GM21423 (cell line): Measurements from ENCODE around the gene EXOSC7.

Source experiments
- ATAC-seq: cut with Tn5 transposase; IDR thresholded peaks from one replicate; pipeline ENCODE4 v1.9.1; 2021; ENCODE audit warnings: mild to moderate bottlenecking, moderate library complexity; ENCODE audit not compliant: unreplicated experiment

The EXOSC7 gene

GRCh38 chr3:44992555-44993470 lies 16.8 kb downstream of the EXOSC7 start:
- ATAC-seq, result no peak

- no peak for ATAC-seq
Measured at GRCh38 chr3:44993471-44994205, 17.6 kb downstream of the EXOSC7 start.

- no peak for ATAC-seq
Measured at GRCh38 chr3:44995142-44995770, 19.2 kb downstream of the EXOSC7 start.

GRCh38 chr3:44996556-44996969 lies 20.5 kb downstream of the EXOSC7 start:
- no peak for ATAC-seq

DNA sequence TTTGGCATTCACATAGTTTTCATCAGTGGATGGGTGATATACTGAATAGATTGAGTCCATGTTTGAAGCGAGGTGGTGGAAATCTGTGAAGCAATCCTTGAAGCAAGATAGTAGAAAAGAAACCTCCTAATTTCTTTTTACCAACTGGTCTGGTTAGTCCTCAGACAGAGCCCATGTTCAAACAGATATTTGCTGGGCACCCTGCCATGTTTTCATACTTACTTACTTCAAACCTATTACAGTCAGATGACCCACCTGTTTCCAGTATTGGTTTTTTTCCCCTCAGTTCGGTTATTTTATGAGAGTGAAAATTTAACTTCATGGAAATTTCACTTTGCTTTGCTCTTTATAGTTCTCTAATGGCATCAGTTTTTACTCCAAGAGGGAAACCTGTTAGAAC lies 23.7 kb downstream of the EXOSC7 start:
- no peak for ATAC-seq

DNA sequence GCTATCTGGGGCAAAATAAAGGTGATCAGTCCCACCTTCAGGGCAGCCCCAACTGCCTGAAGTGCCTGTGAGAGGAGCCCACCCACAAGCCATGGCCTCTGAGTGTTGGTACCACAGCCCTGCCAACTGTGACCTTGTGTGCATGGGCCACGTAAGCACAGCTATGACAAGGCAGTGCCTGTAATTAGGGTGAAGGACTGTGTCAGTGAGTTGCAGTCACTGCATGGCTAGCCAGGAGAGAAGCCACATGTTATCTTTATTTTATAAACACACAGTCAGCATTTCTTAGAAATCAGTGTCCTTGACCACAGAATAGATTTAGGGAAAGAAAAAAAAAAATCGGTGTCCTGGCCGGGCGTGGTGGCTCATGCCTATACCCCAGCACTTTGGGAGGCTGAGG lies 24.8 kb downstream of the EXOSC7 start:
- no peak for ATAC-seq

DNA sequence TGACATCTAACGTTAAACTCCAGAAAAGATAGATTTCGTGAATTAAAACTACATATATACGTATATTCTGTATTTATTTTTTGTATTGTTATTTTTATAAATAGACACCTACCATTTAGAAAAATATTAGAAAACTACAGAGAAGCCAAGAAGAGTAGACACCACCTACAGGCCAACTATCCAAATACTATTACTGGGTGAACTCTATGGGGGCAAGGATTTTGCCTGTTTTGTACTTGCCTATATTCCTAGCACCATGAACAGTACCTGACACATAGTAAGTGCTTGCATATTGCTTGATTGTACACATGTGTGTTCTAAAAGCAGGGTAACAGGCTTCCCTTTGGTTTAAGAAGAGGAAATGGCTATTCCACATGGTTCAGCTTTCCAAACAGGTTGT lies 25.7 kb downstream of the EXOSC7 start:
- no peak for ATAC-seq

DNA sequence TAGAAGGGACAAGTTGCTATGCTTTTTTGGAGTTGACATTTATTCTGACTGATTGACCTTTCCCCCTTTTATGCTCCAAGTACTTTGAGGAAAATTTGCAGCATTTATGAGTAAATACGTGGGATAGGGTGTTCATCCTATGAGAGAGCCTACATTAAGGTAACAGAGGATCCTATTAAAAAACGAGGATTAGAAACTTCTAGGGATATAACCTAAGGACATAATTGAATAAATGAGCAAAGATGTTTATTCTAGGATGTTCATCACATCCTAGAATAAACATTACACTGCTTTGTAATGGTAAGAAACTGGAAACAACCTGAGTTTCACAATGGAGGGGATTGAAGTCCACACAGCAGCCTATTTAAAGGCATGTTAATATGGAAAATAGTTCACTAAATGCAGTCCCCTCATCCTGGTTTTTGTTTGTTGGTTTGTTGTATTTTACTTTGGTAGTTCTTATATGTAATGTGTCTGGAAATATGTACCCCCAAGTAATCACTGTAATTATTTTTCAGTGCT lies 26.2 kb downstream of the EXOSC7 start:
- no peak for ATAC-seq

DNA sequence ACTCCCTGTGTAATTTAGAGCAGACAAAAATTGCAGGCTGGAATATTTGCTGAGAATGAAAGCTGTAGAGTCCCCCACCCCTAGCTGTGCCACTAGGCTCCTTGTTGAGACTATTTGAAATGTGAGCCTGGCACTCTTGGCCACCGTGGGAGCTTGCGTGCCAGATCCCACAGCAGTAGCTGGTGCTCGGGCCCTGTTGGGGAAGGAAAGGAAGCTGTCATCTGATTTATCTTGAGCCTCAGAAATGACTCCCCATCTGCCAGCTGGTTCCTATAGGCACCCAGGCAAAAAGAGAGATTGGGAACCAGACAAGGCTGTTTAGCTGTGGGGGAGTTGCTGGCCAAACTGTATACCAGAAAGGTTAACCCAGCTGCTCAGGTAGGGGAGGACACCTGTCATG lies 26.7 kb downstream of the EXOSC7 start:
- ATAC-seq, result no peak

- ATAC-seq, result no peak
Measured at GRCh38 chr3:45003406-45003805, 27.4 kb downstream of the EXOSC7 start.

GRCh38 chr3:45003859-45004258 lies 27.8 kb downstream of the EXOSC7 start:
- no peak for ATAC-seq

GRCh38 chr3:45007091-45007490 lies 31.0 kb downstream of the EXOSC7 start:
- ATAC-seq, result no peak

DNA sequence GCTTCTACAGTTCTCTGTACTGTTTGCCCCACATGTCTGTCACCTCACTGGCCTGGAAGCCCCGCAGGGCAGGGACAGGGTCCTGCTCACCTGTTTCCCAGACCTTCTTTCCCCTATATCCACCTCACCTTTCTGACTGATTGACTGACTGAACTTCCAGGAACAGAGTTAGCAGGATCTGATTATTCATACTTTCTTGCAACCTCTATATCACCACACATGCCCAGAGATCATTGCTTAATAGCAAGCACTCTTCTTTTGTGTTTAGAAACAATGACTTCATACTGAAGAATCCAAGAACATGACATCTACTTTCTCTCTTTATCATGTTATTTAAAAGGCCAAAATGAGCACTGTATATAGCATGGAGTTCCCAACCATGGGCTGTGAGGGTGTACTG lies 32.1 kb downstream of the EXOSC7 start:
- no peak for ATAC-seq

DNA sequence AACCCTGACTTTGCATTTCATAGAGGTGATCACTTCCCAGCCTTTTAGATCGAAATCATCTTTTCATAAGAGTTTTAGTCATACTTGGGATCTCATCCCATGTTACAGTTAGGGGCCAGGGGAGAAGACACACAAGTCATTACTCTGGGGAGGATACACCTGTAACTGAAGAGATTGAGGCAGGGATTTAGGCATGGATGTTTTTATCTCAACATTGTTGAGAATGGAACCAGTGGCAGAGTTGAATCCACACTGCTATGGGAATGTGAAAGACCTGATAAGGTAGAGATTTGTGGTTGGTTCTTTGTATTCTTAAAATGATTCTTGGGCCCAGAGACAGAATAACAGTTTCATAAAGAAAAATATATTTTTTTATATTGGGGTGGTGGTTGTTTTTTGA lies 33.8 kb downstream of the EXOSC7 start:
- ATAC-seq, result no peak

GRCh38 chr3:45010811-45011333 lies 34.8 kb downstream of the EXOSC7 start:
- ATAC-seq, result no peak

- ATAC-seq, result peak; percentile 56
Measured at GRCh38 chr3:45011756-45012508, 35.9 kb downstream of the EXOSC7 start.

DNA sequence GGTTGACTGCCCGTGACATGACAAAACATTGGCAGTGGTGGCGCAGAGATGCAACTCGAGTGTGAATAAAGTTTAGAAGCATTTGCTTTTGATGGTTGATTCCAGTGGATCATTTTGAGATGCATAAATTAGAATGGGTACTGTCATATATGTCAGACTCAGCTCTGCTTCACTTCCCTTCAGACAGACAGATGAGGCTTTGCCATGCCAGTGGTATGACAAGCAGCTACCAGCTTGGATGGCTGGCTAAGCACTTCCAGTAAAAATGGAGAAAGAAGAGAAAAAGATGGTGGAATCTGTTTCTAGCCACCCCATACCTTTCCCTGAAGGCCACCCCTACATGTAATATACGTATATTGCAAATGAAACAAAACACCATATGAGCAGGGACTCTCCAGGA lies 36.5 kb downstream of the EXOSC7 start:
- ATAC-seq, result no peak

- no peak for ATAC-seq
Measured at GRCh38 chr3:45016916-45017315, 40.9 kb downstream of the EXOSC7 start.

DNA sequence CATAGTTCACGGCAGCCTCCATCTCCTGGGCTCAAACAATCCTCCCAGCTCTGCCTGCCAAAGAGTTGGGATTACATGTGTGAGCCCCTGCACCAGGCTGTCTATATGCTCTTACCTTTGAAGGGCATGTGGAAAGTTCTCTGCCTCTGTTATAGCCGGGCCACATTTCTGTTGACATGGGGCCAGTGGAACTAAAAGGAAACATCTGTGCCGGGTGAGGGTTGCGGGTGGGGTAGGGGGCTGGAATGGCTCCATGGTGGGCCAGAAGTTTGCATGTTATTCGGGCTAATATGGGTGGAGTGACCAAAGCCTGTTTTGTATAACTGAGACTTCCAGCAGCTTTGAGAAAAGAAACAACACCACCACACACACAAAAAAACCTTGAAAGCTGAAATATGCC lies 41.8 kb downstream of the EXOSC7 start:
- no peak for ATAC-seq

DNA sequence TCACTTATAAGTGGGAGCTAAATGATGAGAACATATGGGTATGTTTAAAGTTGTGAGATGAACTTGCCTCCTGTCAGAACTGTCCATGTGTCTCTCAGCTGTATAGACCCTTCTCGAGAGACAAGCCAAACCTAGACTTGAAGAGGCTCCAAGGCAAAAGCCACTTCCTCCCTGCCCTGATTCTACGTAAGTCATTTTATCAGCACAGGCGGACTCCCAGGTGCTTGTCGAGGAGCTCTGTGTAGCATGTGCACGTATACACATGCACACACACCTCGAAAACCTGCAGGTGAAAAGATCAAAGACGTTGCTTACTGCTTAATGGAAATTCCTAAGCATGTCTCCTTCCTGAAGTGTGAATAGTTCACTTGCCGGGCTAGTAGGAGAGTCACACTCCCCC lies 44.5 kb downstream of the EXOSC7 start:
- ATAC-seq, result no peak
